RWPE2 (cell line): ENCODE measurements around the gene NIPSNAP3A.
"Not testable (repeated sequence)": the region's sequence is repeated elsewhere in the genome, so short reads cannot be mapped to it uniquely, and the experiment has no call there.

Experiments
- ATAC-seq: fragments of 200-7000 bp; cut with Tn5 transposase; 3 replicates; pipeline ENCODE4 v1.9.1; 2021; ENCODE audit warnings: low read depth
- DNase-seq: peaks from one replicate; pipeline ENCODE4 v3.0.0-alpha.2; 2020; ENCODE audit warnings: low spot score
- H3K27ac ChIP-seq: fragments of 450-650 bp; 2 replicates; pipeline ENCODE4 v1.5.1; 2017; ENCODE audit warnings: mild to moderate bottlenecking; ENCODE audit not compliant: poor library complexity, severe bottlenecking
- H3K27me3 ChIP-seq: fragments of 250-450 bp; sonication (Bioruptor Pico); 2 replicates; pipeline ENCODE4 v1.5.1; 2021; ENCODE audit warnings: mild to moderate bottlenecking, moderate library complexity; ENCODE audit not compliant: insufficient read depth, poor library complexity, severe bottlenecking
- H3K36me3 ChIP-seq: fragments of 250-450 bp; sonication (Bioruptor Pico); 2 replicates; pipeline ENCODE4 v1.5.1; 2020; ENCODE audit warnings: low read depth, mild to moderate bottlenecking, moderate library complexity
- H3K4me1 ChIP-seq: fragments of 250-450 bp; sonication (Bioruptor Pico); 2 replicates; pipeline ENCODE4 v1.5.1; 2021; ENCODE audit warnings: mild to moderate bottlenecking, moderate library complexity; ENCODE audit not compliant: insufficient read depth, poor library complexity, severe bottlenecking
- H3K4me3 ChIP-seq: fragments of 250-450 bp; sonication (Bioruptor Pico); 2 replicates; pipeline ENCODE4 v1.5.1; 2021; ENCODE audit warnings: mild to moderate bottlenecking, moderate library complexity; ENCODE audit not compliant: severe bottlenecking
- H3K9me3 ChIP-seq: fragments of 250-450 bp; sonication (Bioruptor Pico); 2 replicates; pipeline ENCODE4 v1.5.1; 2021; ENCODE audit warnings: mild to moderate bottlenecking, moderate library complexity; ENCODE audit not compliant: severe bottlenecking
- CTCF ChIP-seq: fragments of 450-650 bp; IDR thresholded peaks from one replicate; pipeline ENCODE4 v1.5.1; 2017; ENCODE audit warnings: mild to moderate bottlenecking, moderate library complexity; ENCODE audit not compliant: poor library complexity, severe bottlenecking

NIPSNAP3A gene

GRCh38 chr9:104765138-104765537, 17.7 kb downstream of the NIPSNAP3A start:
- H3K4me3 ChIP-seq = no peak overlapping the region
- no peaks in the 10 kb centered on the region for H3K27me3 ChIP-seq
- no peaks in the 10 kb centered on the region for H3K4me1 ChIP-seq
- H3K36me3 ChIP-seq = no peaks in the 10 kb centered on the region
- ATAC-seq = no peak
- DNase-seq = no peak
- no peak overlapping the region for H3K27ac ChIP-seq
- TF ChIP-seq CTCF = no peak
- H3K9me3 ChIP-seq = no peaks in the 10 kb centered on the region

DNA sequence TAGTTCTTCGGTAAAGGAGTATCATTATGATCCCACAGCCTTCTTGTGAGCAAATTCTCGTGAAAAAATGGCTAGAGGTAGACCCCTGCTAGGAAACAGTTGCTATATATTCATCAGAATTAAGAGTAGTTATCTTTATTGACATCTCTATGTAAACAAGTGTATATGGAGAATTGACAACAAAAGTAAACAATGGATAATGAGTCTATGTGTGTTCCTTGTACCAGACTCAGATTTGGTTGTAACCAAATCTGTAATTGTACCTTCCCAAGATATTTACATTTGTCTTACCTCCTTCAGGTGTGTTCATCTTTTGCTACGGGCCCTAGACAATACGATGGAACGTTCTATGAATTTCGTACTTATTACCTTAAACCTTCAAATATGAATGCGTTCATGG, 18.5 kb downstream of the NIPSNAP3A start:
- no peak overlapping the region for H3K27ac ChIP-seq
- no peaks in the 10 kb centered on the region for H3K4me1 ChIP-seq
- TF ChIP-seq CTCF = no peak

GRCh38 chr9:104767507-104767906, 20.0 kb downstream of the NIPSNAP3A start:
- TF ChIP-seq CTCF = no peak
- H3K36me3 ChIP-seq = no peaks in the 10 kb centered on the region
- no peak overlapping the region for H3K4me3 ChIP-seq
- DNase-seq = no peak
- ATAC-seq = no peak
- no peak overlapping the region for H3K27ac ChIP-seq
- no peaks in the 10 kb centered on the region for H3K4me1 ChIP-seq
- no peaks in the 10 kb centered on the region for H3K9me3 ChIP-seq
- no peaks in the 10 kb centered on the region for H3K27me3 ChIP-seq

More for the DNA sequence above, 18.5 kb downstream of the NIPSNAP3A start:
- H3K4me3 ChIP-seq = no peak overlapping the region
- DNase-seq (no peak), ATAC-seq (no peak)
- H3K36me3 ChIP-seq = no peaks in the 10 kb centered on the region
- no peaks in the 10 kb centered on the region for H3K27me3 ChIP-seq
- H3K9me3 ChIP-seq = no peaks in the 10 kb centered on the region

- H3K27me3 ChIP-seq, H3K27ac ChIP-seq, H3K9me3 ChIP-seq, ATAC-seq, H3K4me3 ChIP-seq, DNase-seq, H3K36me3 ChIP-seq, H3K4me1 ChIP-seq: not testable (repeated sequence)
Observed at GRCh38 chr9:104769029-104769428, 21.5 kb downstream of the NIPSNAP3A start.

DNA sequence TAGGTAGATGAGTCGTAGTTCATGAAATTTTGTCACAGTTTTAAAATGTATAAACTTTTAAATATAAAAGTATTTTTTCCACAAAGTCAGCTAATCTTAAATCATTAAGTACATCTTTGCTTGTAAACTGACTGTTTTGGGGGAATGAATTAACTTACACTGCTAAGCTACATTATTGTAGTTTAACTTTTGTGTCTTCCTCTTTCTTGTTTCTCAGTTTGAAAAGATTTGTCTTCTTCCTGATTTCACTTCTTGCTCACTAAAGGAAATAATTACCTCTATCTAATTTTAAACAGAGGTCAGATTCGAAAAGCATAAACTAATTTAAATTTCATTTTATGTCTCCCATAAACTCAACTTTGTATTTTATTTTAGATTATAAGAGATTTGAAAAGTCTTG, 22.2 kb downstream of the NIPSNAP3A start:
- Histone ChIP-seq H3K4me3 (no peak overlapping the region), H3K36me3 (no peaks in the 10 kb centered on the region), H3K27me3 (no peaks in the 10 kb centered on the region), H3K27ac (no peak overlapping the region), H3K9me3 (no peaks in the 10 kb centered on the region), H3K4me1 (no peaks in the 10 kb centered on the region)
- ATAC-seq (no peak), DNase-seq (no peak)
- no peak for TF ChIP-seq CTCF
